ENCODE results near the gene COBLL1.

COBLL1 gene

DNA sequence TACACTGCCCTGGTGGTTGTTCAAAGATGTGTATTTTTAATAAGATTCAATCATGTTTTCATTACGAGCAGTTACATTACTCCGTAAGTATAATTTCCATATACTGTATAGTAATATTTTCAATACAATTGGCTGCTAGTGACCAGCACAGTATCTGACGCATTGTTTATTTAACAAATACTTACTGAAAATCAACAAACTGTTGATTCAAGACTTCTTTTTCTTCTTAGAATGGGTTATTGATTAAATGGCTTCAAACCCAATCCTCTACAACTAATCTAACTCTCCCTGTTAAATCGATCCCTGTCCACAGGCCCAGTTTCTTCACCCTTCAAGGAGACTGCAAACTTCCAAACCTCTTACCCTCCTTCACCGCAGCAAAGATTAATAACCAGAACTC lies 18.5 kb downstream of the COBLL1 start:
- Histone ChIP-seq H3K9me3 (no peaks in the 10 kb centered on the region), H3K27me3 (no peaks in the 10 kb centered on the region), H3K27ac (no peak overlapping the region), H3K4me1 (ENCODE audit: control insufficient read depth in 1 of 2, insufficient read depth in 1 of 2, low read depth in 1 of 2, low read length in 1 of 2) (no peaks in the 10 kb centered on the region), H3K4me3 (ENCODE audit: low read depth in 1 of 2, low read length in 1 of 2) (no peak overlapping the region), H3K36me3 (no peaks in the 10 kb centered on the region)
- TF ChIP-seq CTCF (IDR thresholded peaks at IDR 0.05) = no peak

- Histone ChIP-seq H3K27ac (no peak overlapping the region), H3K27me3 (no peaks in the 10 kb centered on the region), H3K9me3 (no peaks in the 10 kb centered on the region), H3K36me3 (no peaks in the 10 kb centered on the region), H3K4me3 (ENCODE audit: low read depth in 1 of 2, low read length in 1 of 2) (no peak overlapping the region), H3K4me1 (ENCODE audit: control insufficient read depth in 1 of 2, insufficient read depth in 1 of 2, low read depth in 1 of 2, low read length in 1 of 2) (no peaks in the 10 kb centered on the region)
- TF ChIP-seq CTCF (IDR thresholded peaks at IDR 0.05) = no peak
These were observed 20.3 kb downstream of the COBLL1 start for GRCh38 chr2:164821338-164821737.

DNA sequence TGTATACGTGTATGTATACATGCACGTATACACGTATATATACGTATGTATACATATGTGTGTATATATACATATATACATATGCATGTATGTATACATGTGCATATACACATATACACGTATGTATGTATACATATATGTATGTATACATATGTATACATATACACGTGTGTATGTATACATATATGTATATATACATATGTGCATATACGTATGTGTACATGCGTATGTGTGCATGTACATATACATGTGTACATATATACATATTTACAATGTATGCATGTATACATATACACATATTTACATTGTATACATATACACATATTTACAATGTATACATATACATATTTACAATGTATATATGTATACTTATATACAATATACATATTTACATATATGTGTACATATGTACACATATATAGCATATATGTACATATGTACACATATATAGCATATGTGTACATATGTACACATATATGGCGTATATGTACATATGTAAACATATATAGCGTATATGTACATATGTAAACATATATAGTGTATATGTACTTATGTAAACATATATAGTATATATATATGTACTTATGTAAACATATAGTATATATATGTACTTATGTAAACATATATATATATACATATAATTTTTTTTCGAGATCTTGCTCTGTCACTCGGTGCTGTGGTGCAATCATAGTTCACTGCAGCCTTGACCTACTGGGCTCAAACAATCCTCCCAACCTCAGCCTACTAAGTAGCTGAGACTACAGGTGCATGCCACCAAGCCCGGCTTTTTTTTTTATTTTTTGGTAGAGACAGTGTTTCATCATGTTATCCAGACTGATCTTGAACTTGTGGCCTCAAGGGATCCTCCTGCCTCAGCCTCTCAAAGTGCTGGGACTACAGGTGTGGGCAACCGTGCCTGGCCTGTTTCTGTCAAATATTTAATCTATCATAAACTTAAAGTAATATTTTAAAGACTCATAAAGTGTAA lies 23.2 kb downstream of the COBLL1 start:
- H3K4me1 ChIP-seq (ENCODE audit: control insufficient read depth in 1 of 2, insufficient read depth in 1 of 2, low read depth in 1 of 2, low read length in 1 of 2) = no peaks in the 10 kb centered on the region
- no peak overlapping the region for H3K27ac ChIP-seq
- H3K9me3 ChIP-seq = no peaks in the 10 kb centered on the region
- no peaks in the 10 kb centered on the region for H3K27me3 ChIP-seq
- no peak for TF ChIP-seq CTCF (IDR thresholded peaks at IDR 0.05)
- H3K4me3 ChIP-seq (ENCODE audit: low read depth in 1 of 2, low read length in 1 of 2) = no peak overlapping the region
- no peaks in the 10 kb centered on the region for H3K36me3 ChIP-seq

GRCh38 chr2:164816900-164817299 lies 24.7 kb downstream of the COBLL1 start:
- H3K36me3 ChIP-seq = no peaks in the 10 kb centered on the region
- H3K9me3 ChIP-seq = no peaks in the 10 kb centered on the region
- H3K4me1 ChIP-seq (ENCODE audit: control insufficient read depth in 1 of 2, insufficient read depth in 1 of 2, low read depth in 1 of 2, low read length in 1 of 2) = no peaks in the 10 kb centered on the region
- TF ChIP-seq CTCF (IDR thresholded peaks at IDR 0.05) = no peak
- H3K27ac ChIP-seq = no peak overlapping the region
- no peak overlapping the region for H3K4me3 ChIP-seq (ENCODE audit: low read depth in 1 of 2, low read length in 1 of 2)
- no peaks in the 10 kb centered on the region for H3K27me3 ChIP-seq

DNA sequence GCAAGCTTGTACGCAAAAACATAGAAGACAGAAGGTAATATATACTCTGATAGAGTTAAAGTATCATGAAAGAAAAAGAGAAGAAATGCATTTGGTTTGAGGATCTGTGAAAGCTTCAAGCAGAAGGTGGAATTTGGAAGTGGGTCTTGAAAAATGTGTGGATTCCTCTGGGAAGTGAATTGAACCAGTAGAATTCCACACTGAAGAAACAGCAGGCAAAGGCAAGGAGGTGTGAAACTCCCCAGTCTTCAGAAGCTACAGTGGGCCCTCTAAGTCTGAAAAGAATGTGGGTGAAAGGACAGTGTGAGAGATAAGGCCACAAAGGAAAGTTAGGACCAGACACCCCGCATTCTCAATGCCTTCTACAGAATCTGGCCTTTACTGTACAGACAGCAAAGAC lies 25.6 kb downstream of the COBLL1 start:
- Histone ChIP-seq H3K27me3 (no peaks in the 10 kb centered on the region), H3K27ac (no peak overlapping the region), H3K36me3 (no peaks in the 10 kb centered on the region), H3K4me1 (ENCODE audit: control insufficient read depth in 1 of 2, insufficient read depth in 1 of 2, low read depth in 1 of 2, low read length in 1 of 2) (peaks cover 0 to 1% of the 10 kb centered on the region in 2 experiments), H3K9me3 (no peaks in the 10 kb centered on the region), H3K4me3 (ENCODE audit: low read depth in 1 of 2, low read length in 1 of 2) (no peak overlapping the region)
- no peak for TF ChIP-seq CTCF (IDR thresholded peaks at IDR 0.05)

Measured in neutrophil (primary cell).